Heart left ventricle (tissue), 16 donors: Measurements from ENCODE around the gene NTF3. TPM values are rescaled to one million over a fixed set of nuclear protein-coding genes. Genes with fewer than 3 reads are reported as not detected.

Source experiments
- ATAC-seq, 4 donors: fragments of 200-7000 bp; cut with Tn5 transposase; one replicate each; pipeline ENCODE4 v1.9.1; 2020 to 2022; ENCODE audit warnings: moderate library complexity in 4 of 4, mild to moderate bottlenecking in 3 of 4, moderate number of reproducible peaks in 1 of 4
- DNase-seq, 5 donors: peaks; one replicate each; pipeline ENCODE4 v3.0.0-alpha.2; 2020
- H3K27ac ChIP-seq, 12 donors: fragments of 200-600 bp; sonication (generic) in 4 of 12; one replicate each; pipeline versions ENCODE4 v1.5.0 to v1.8.0; 2016 to 2022; ENCODE audit warnings: mild to moderate bottlenecking in 2 of 12
- H3K27me3 ChIP-seq, 9 donors: fragments of 200-600 bp; sonication (generic) in 2 of 9; one replicate each; pipeline versions ENCODE4 v1.5.1 to v1.8.0; 2016 to 2022; ENCODE audit warnings: mild to moderate bottlenecking in 3 of 9
- H3K36me3 ChIP-seq, 9 donors: fragments of 200-600 bp; sonication (generic) in 2 of 9; one replicate each; pipeline versions ENCODE4 v1.5.0 to v1.8.0; 2018 to 2022; ENCODE audit warnings: mild to moderate bottlenecking in 2 of 9
- H3K4me1 ChIP-seq, 12 donors: fragments of 200-600 bp; sonication (generic) in 4 of 12; one replicate each; pipeline versions ENCODE4 v1.5.0 to v1.8.0; 2016 to 2022; ENCODE audit warnings: mild to moderate bottlenecking in 3 of 12
- H3K4me3 ChIP-seq, 12 donors: fragments of 200-600 bp; sonication (generic) in 4 of 12; one replicate each; pipeline versions ENCODE4 v1.5.0 to v1.8.0; 2017 to 2022; ENCODE audit warnings: mild to moderate bottlenecking in 9 of 12, moderate library complexity in 4 of 12
- H3K9me3 ChIP-seq, 12 donors: fragments of 200-600 bp; sonication (generic) in 4 of 12; one replicate each; pipeline versions ENCODE4 v1.5.0 to v1.8.0; 2016 to 2022; ENCODE audit warnings: mild to moderate bottlenecking in 1 of 12
- CTCF ChIP-seq, 12 donors: fragments of 200-600 bp; sonication (generic) in 4 of 12; IDR thresholded peaks; one replicate each; pipeline versions ENCODE4 v1.5.0 to v1.8.0; 2018 to 2022; ENCODE audit warnings: antibody characterized with exemption in 12 of 12, mild to moderate bottlenecking in 5 of 12
- POLR2A ChIP-seq, 2 donors: fragments of 450-650 bp; IDR thresholded peaks; one replicate each; pipeline ENCODE4 v1.6.1; 2017; ENCODE audit warnings: antibody characterized with exemption in 2 of 2, mild to moderate bottlenecking in 2 of 2, moderate library complexity in 2 of 2
- WGBS, 4 donors: extraction: QIAGEN DNeasy Blood & Tissue Kit in 2 of 4; methylation state at CpG; one replicate each; pipeline versions ENCODE4 v1.1.5 to v1.1.7; 2013 to 2018; 5-methylcytosine and 5-hydroxymethylcytosine counted together
- intact Hi-C, 10 donors: fragments of 100-400 bp; cut with DNase I; formaldehyde crosslinking; loops; one replicate each; pipeline versions ENCODE4 v1.11.1 to v1.14.2; 2022
- polyA plus RNA-seq, 2 donors: library from polyadenylated mRNA; stranded (reverse); fragments of 200-250 nt; gene quantifications; one replicate each; pipeline ENCODE4 v1.2.3, GENCODE V29; 2013
- total RNA-seq, 9 donors: library from RNA; depleted of rRNA in 2 of 9; stranded (reverse); fragments of >200 nt in 2 of 9; fragmentation: NEBNext Ultra II Directional in 3 of 9; extraction: Animal tissue kit (Norgen Biotek cat#: 25700) in 3 of 9; gene quantifications; one replicate each; pipeline versions ENCODE4 v1.1.0 to v1.2.4, GENCODE V29; 2016 to 2023
- donor health status: ischemic (EF 13 %, LVEDD 7.1; RV severe dilation, severe dysfunction).
- donor health status: healthy with polysubstance abuse.
- donor health status: DM: no; HTN: yes; CAD: no.
- donor health status: DM: no; HTN: no; CAD: no.
- donor health status: ischemic (EF 25% LVEDD 6.9; RV normal size, moderate dysfunction).
- donor health status: ischemic (EF 25% LVEDD 5.7; RV mildly dilated, moderate dysfunction).
- donor health status: healthy.
- donor health status: DM: yes; HTN: yes; CAD: no.
- donor health status: ischemic (EF 35%, LVEDD 5.7; RV mildly dilated, moderate dysfunction).
- donor health status: nonischemic (EF 11% LVEDD 7.7; RV severe dilation, severe dysfunction).
- donor health status: DM: yes; HTN: yes; CAD: no.
- donor health status: PGD.
- donor health status: ischemic (EF 29% LVEDD 5.4; RV normal size, mild dysfunction).
- donor health status: nonischemic (EF 23%, LVEDD 6.1; RV moderate dilation, normal function).

NTF3 gene
- total and polyA plus RNA-seq, 11 donors = 0.26 to 1.7 (median 0.63) TPM

DNA sequence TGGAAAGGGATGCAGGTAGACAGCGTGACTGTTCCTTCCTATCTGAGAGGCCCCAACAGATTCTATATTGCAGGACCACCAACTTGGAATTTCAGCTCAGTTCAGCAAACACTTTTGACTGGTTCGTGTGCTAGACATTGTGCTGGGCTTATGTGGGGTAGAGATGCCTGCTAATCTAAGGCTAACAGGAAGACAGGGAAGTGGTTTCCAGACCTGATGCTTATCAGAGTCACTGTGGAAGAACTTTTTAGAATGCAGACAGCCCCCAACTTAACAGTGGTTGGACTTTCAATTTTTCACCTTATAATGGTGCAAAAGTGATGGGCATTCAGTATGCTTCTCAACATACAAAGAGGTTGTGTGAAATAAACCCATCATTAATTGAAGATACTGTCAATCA, 32.2 kb downstream of the NTF3 start:
- H3K36me3 ChIP-seq = no peaks in the 10 kb centered on the region
- no peak overlapping the region for H3K27ac ChIP-seq
- no peak for TF ChIP-seq CTCF (IDR thresholded peaks at IDR 0.05)
- TF ChIP-seq POLR2A (IDR thresholded peaks at IDR 0.05) = no peak
- DNase-seq (no peak), ATAC-seq (no peak)
- WGBS, 4 donors = 62 to 71% (median 68%) methylated on average over 2 of the region's 2 CpGs
- no peak overlapping the region for H3K4me3 ChIP-seq
- H3K27me3 ChIP-seq = peaks cover 0 to 4% (median 0%) of the 10 kb centered on the region in 9 donors
- intact Hi-C loops = no loop called here
- no peaks in the 10 kb centered on the region for H3K9me3 ChIP-seq
- H3K4me1 ChIP-seq = peaks cover 0 to 14% (median 0%) of the 10 kb centered on the region in 12 donors

DNA sequence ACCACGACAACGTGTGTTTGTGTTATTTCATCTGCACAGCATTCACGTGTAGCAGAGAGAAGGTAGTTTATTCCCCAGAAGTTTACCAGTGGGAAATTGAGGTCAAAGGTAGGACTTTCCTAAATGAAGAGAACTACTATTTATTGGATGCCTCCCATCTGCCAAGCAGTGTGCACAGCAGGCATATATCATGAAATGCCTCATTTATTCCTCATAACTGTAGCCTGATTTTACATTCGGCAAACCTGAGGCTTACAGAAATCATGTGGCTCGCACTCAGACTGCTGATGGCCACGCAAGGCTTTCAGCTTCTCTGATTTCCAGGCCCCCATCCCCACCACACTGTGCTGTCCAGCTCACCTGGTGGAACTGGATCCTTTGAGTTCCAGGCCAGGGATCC, 33.5 kb downstream of the NTF3 start:
- intact Hi-C loops = no loop called here
- Histone ChIP-seq H3K4me3 (no peak overlapping the region), H3K9me3 (no peaks in the 10 kb centered on the region), H3K27ac (no peak overlapping the region), H3K4me1 (peaks cover 0 to 8% (median 0%) of the 10 kb centered on the region in 12 donors), H3K36me3 (no peaks in the 10 kb centered on the region), H3K27me3 (peaks cover 0 to 4% (median 0%) of the 10 kb centered on the region in 9 donors)
- TF ChIP-seq CTCF (IDR thresholded peaks at IDR 0.05) (no peak), POLR2A (IDR thresholded peaks at IDR 0.05) (no peak)
- 92 to 95% (median 94%) methylated on average over 5 to 6 of the region's 6 CpGs for WGBS, 4 donors
- ATAC-seq = no peak
- DNase-seq = no peak

DNA sequence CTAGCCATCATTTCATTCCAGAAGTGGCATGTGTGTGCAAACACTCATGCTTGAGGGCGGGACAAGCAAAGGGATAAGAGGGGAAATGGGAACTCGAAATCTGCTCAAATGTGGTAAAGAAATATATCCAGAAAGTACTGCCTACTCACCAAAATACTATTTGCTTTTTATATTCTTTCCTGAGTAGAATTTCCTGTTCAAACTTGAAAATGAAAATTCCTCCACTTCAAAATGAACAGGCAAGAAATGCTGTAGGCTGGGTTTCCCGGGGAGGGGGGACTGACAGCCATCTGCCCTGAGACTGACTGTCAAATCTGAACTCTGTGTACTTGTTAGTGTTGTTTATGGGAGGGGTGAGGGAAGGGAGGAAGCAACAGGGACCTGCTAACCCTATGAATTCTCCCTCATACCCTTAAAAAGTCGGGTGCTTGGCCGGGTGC, 34.6 kb downstream of the NTF3 start:
- intact Hi-C loops = no loop called here
- DNase-seq (no peak), ATAC-seq (no peak)
- TF ChIP-seq CTCF (IDR thresholded peaks at IDR 0.05) (no peak), POLR2A (IDR thresholded peaks at IDR 0.05) (no peak)
- no peaks in the 10 kb centered on the region for H3K9me3 ChIP-seq
- peaks cover 0 to 13% (median 1%) of the 10 kb centered on the region in 12 donors for H3K4me1 ChIP-seq
- H3K36me3 ChIP-seq = no peaks in the 10 kb centered on the region
- 55 to 61% (median 55%) methylated on average over 5 of the region's 5 CpGs for WGBS, 4 donors
- H3K27me3 ChIP-seq = peaks cover 0 to 4% (median 0%) of the 10 kb centered on the region in 9 donors
- H3K27ac ChIP-seq = no peak overlapping the region
- H3K4me3 ChIP-seq = no peak overlapping the region

DNA sequence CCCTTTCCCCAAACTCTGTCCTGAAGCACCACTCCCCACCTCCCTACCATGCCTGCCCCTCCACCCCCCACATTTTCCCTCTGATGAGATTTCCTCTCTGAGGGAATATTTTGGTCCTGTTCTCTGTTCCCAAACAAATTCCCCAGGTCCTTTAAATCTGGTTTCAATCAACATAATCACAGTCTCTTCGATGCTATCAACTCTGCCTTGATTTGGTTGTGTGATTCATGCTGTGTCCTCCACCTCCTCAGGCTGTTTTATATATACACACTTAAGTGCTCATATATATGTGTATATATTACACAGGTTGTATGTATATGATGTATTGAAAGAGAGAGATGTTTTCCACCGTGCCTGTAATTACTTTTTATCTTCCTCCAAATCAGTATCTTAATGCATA, 36.0 kb downstream of the NTF3 start:
- DNase-seq (no peak), ATAC-seq (no peak)
- TF ChIP-seq POLR2A (IDR thresholded peaks at IDR 0.05) (no peak), CTCF (IDR thresholded peaks at IDR 0.05) (no peak)
- H3K9me3 ChIP-seq = no peaks in the 10 kb centered on the region
- H3K27ac ChIP-seq = no peak overlapping the region
- H3K27me3 ChIP-seq = peaks cover 0 to 4% (median 0%) of the 10 kb centered on the region in 9 donors
- H3K36me3 ChIP-seq = no peaks in the 10 kb centered on the region
- intact Hi-C loops = no loop called here
- WGBS, 4 donors = 62 to 71% (median 68%) methylated on average over 2 of the region's 2 CpGs
- no peak overlapping the region for H3K4me3 ChIP-seq
- H3K4me1 ChIP-seq = peaks cover 0 to 13% (median 1%) of the 10 kb centered on the region in 12 donors
